ENCODE results near the gene DSCAML1.

DSCAML1 gene

GRCh38 chr11:117511483-117511930 lies 285.5 kb downstream of the DSCAML1 start:
- FAIRE-seq: no peak

GRCh38 chr11:117510646-117511045 lies 286.4 kb downstream of the DSCAML1 start:
- no peak for FAIRE-seq

- no peak for FAIRE-seq
These were observed 287.5 kb downstream of the DSCAML1 start for GRCh38 chr11:117509543-117509942.

GRCh38 chr11:117506971-117507370 lies 290.0 kb downstream of the DSCAML1 start:
- no peak for FAIRE-seq

- no peak for FAIRE-seq
These were observed 291.6 kb downstream of the DSCAML1 start for GRCh38 chr11:117505285-117505970.

GRCh38 chr11:117502779-117503100 lies 294.3 kb downstream of the DSCAML1 start:
- no peak for FAIRE-seq

- no peak for FAIRE-seq
These were observed 294.8 kb downstream of the DSCAML1 start for GRCh38 chr11:117502015-117502778.

GRCh38 chr11:117501237-117501898 lies 295.6 kb downstream of the DSCAML1 start:
- FAIRE-seq: no peak

GRCh38 chr11:117498791-117499190 lies 298.2 kb downstream of the DSCAML1 start:
- FAIRE-seq: no peak

GRCh38 chr11:117497206-117497951 lies 299.6 kb downstream of the DSCAML1 start:
- no peak for FAIRE-seq

- no peak for FAIRE-seq
These were observed 301.7 kb downstream of the DSCAML1 start for GRCh38 chr11:117495357-117495756.

GRCh38 chr11:117492578-117493251 lies 304.3 kb downstream of the DSCAML1 start:
- FAIRE-seq: no peak

GRCh38 chr11:117490911-117491310 lies 306.1 kb downstream of the DSCAML1 start:
- no peak for FAIRE-seq

GRCh38 chr11:117489999-117490679 lies 306.9 kb downstream of the DSCAML1 start:
- FAIRE-seq: no peak

- FAIRE-seq: no peak
These were observed 307.7 kb downstream of the DSCAML1 start for GRCh38 chr11:117488996-117489952.

GRCh38 chr11:117486059-117486458 lies 311.0 kb downstream of the DSCAML1 start:
- no peak for FAIRE-seq

- no peak for FAIRE-seq
These were observed 312.9 kb downstream of the DSCAML1 start for GRCh38 chr11:117484156-117484555.

GRCh38 chr11:117483372-117483771 lies 313.6 kb downstream of the DSCAML1 start:
- FAIRE-seq: no peak

GRCh38 chr11:117482881-117483280 lies 314.1 kb downstream of the DSCAML1 start:
- FAIRE-seq: no peak

- FAIRE-seq: no peak
These were observed 315.1 kb downstream of the DSCAML1 start for GRCh38 chr11:117481885-117482284.

- no peak for FAIRE-seq
These were observed 316.0 kb downstream of the DSCAML1 start for GRCh38 chr11:117481036-117481435.
